NCI-H1417 treated with DMSO at 0.1 percent for 48 hours (cell line): ENCODE measurements around the gene ZNF48.

Source experiments
- DNase-seq: peaks from one replicate; lab custom pipeline; 2025; lab: John Stamatoyannopoulos, UW

ZNF48 gene

GRCh38 chr16:30407804-30408534 lies 12.7 kb downstream of the ZNF48 start:
- no peak for DNase-seq

DNA sequence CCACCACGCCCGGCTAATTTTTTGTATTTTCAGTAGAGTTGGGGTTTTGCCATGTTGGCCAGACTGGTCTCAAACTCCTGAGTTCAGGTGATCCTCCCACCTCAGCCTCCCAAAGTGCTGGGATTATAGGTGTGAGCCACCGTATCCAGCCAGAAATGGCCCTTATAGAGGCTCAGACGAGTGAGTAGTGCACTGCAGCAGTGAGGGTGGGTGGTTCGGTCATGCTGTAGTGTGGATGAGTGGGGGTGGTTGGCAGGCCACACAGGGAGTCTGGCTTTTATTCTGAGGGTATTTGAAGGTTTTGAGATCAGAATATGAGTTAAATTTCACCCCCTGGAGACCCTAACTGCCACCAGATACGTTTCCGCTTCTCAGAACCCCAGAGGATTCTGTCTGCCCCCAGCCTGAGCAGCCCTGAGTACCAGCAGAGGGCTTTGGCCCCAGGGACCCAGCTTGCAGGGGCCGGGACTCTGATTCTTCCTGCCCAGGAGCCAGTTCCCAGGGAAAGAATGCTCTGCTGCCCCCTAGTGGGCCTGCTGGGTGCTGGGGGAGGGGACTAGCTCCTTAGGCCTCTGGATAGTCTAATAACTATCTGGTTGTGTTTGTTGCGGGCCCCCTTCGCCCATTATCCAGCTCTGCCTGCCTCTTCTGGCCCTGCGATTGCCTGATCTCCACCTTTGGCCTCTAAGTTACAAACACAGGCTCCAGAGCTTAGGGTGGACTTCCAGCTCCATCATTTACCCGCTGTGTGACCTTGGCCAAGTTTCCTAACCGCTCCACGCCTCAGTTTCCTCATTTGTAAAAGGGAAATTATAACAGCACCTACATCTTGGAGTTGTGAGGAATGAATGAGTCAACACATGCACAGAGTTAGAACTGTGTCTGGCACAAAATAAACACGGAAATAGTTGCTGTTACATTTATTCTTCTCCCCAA lies 14.2 kb downstream of the ZNF48 start:
- DNase-seq, result no peak

- DNase-seq, result no peak
These were observed 18.0 kb downstream of the ZNF48 start for GRCh38 chr16:30413112-30413806.

DNA sequence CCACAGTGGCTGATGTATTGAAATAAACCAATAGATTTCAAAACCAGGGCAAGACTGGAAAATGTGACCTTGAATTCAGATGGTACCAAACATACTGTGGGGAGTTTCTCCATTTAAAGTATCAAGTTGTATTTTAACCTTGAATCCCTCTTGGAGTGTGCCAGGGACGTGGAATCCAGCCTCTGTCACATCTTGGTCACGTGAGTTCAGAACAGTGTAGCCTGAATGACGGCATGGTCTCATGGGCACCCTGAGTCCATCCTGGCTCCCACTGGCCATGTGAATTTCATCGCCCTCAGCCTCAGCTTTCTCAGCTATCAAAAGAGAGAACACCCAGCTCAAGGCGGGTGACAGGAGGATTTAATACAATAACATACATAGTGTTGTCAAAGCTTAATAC lies 18.9 kb downstream of the ZNF48 start:
- no peak for DNase-seq

DNA sequence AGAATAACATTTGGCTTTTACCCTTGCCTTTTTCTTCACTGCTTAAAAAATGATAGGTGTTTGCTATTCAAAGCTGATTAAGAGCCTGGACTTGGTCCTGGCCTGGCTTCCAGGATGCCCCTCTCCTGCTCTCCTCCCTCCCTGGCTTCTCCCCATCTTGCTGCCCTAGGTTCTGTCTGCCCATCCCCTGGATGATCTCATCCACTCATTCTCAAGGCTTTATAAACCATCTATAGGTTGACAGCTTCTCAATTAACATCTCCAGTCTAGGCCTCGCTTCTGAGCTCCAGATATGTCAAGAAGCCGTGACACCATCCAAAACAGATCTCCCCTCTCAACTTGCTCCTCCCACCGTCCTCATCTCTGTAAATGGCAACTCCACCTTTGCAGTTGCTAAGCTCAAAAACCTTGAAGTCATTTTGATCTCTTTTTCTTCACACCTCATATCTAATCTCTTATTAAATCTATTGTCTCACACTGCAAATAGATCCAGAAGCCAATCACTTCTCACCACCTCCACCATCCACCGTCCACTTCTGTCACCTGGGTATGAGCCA lies 20.9 kb downstream of the ZNF48 start:
- no peak for DNase-seq

DNA sequence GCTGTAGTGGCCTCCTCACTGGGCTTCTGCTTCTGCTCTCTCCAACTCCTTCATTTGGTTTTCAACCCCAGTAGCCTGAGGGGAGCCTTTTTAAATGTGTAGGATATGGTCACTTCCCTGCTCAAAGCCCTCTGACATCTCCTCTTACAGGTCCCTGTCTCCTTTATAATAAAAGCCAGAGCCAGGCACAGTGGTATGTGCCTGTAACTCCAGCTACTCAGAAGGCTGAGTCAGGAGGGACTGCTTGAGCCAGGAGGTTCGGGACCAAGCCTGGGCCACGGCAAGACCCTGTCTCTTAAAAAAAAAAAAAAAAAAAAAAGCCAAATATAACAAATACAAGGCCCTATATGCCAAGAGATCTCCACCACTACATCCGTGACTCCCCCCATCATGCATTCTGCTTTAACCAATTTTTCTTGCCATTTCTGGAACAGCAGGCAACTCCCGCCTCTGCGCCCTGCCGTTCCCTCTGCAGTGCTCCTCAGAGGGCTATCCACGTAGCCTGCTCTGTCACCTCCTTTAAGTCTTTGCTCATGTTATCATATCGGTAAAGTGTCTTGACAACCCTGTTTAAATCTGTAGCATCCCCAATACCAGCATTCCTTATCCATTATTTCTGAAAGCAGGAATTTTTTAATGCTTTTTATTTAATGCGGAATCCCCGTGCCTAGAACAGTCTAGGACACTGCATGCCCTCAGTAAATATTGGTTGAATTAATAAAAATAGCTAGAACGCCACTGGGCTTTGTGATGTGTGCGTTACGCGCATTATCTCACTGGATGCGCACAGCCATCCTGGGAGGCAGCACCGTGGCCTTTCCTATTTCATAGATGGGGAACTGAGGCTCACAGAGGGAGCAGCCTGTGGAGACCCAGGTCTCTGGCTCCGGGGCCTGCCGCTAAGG lies 21.7 kb downstream of the ZNF48 start:
- no peak for DNase-seq

GRCh38 chr16:30417529-30418349 lies 22.5 kb downstream of the ZNF48 start:
- DNase-seq, result peak; percentile 69

DNA sequence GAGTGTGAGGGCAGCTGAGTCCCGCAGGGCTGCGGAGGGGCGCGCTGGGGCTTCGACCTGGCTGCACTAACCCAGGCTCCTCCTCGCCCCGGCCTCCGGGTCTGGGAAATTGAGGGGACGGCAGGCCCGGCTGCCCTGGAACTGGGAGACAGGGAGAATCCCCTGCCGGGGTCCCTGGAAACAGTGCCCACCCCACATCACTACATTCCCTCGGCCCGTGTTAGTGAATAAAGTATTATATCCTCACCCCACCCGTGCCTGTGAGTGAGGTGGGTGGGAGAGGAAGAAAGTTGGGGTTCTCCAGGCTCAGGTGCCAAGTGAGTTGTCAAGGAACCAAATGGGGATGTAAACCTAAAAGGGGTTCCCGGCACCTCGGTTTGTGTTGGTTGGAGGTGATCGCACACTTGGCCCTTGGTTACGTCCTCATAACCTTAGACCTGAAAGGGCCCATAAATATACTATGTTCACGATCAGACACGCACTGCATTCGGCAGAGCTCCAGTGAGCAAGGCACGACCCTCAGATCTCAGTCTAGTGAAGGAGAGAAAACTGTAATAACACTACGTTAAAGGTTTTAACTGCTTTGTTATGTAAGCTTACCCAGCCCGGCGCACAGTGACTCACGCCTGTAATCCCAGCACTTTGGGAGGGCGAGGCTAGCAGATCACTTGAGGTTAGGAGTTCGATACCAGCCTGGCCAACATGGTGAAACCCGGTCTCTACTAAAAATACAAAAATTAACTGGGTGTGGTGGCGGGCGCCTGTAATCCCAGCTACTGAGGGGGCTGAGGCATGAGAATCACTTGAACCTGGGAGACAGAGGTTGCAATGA lies 23.3 kb downstream of the ZNF48 start:
- no peak for DNase-seq

GRCh38 chr16:30421010-30421409 lies 25.8 kb downstream of the ZNF48 start:
- DNase-seq, result no peak

DNA sequence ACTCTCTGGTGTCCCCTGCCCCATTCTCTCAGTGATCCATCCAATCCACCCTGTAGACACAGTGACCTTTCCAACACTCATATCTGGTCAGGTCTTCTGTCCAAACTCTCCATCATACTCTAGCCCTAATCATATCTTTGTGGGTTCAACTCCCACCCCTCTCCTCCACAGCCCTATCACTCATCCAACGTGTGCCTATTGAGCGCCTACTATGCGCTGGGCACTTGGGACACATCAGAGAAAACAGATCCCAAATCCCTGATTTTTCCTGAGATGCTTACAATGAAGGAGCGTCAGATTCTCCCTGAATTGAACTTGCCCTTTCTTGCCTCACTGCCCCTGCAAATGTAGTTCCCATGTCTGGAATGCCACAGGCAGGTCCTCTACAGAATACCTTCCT lies 32.8 kb downstream of the ZNF48 start:
- no peak for DNase-seq

GRCh38 chr16:30429418-30429677 lies 34.1 kb downstream of the ZNF48 start:
- no peak for DNase-seq

GRCh38 chr16:30429678-30430427 lies 34.6 kb downstream of the ZNF48 start, which contains the start of gene DCTPP1:
Gene DCTPP1, minus strand, starts transcription at chr16:30430030. Its CDS starts 50 bp downstream, at chr16:30429980.
- DNase-seq, result peak; percentile 95

DNA sequence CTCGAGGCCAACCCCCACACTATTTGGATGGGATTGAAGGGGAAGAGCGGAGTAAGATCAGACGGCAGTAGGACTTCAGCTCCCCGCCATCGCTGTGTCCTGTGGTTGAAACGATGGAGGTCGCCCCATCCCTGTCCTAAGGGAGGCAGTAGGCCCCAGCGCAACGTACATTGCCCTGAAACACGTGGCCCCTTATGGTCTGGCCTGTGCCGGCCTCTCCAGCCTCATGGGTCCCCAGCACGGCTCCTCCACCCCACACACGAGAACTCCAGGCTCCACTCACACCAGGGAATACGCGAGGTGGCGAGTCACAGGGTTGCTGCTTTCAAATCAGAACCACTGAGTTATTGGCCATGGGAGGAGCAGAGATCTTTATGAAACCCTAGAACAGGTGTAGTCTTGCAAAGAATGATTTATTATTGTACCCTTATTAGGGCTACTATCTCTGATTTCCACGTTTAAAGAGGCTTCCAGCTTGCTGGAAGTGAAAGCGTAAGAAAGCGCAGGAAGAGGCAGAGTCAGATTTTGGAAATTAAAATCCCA lies 35.3 kb downstream of the ZNF48 start:
- DNase-seq, result no peak

DNA sequence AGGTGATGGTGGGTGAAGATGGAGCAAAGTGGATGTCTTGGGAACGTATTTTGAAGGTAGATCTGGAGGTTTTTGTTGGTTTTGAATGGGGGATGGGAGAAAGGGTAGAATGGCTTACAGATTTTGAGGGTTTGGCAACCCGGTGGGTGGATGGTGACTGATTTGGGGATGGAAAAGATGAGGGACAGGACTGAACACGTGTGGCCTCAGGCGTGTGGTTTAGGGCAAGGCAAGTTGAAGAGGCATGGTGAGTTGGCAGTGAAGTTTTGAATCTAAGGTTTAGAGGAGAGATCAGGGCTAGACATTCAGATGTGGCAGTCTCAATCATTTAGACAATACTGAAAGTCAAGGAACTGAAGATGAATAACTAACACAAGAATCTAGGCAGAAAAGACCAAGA lies 39.6 kb downstream of the ZNF48 start:
- DNase-seq, result no peak

- DNase-seq, result no peak
These were observed 42.4 kb downstream of the ZNF48 start for GRCh38 chr16:30437511-30438046.

GRCh38 chr16:30438835-30439234 lies 43.6 kb downstream of the ZNF48 start:
- no peak for DNase-seq

GRCh38 chr16:30439720-30440348 lies 44.6 kb downstream of the ZNF48 start:
- no peak for DNase-seq

GRCh38 chr16:30443631-30444030 lies 48.4 kb downstream of the ZNF48 start:
- DNase-seq, result no peak
